Large intestine (tissue), 12 donors: ENCODE data around the gene NBEA. TPM values are rescaled to one million over a fixed set of nuclear protein-coding genes. Genes with fewer than 3 reads are reported as not detected.

Source experiments
- DNase-seq, 2 donors: peaks; one replicate each; pipeline versions ENCODE4 v3.0.0 to v3.0.0-alpha.2; 2013
- H3K27ac ChIP-seq: one replicate; pipeline ENCODE4 v1.5.1; 2013; ENCODE audit warnings: low read length
- H3K27me3 ChIP-seq: 2 replicates; pipeline ENCODE4 v1.6.1; 2013; ENCODE audit warnings: low read length; ENCODE audit not compliant: control insufficient read depth, insufficient read depth
- H3K36me3 ChIP-seq: 2 replicates; pipeline ENCODE4 v1.6.1; 2013; ENCODE audit warnings: low read length; ENCODE audit not compliant: control insufficient read depth, insufficient read depth
- H3K4me1 ChIP-seq: one replicate; pipeline ENCODE4 v1.6.1; 2013; ENCODE audit warnings: low read length; ENCODE audit not compliant: control insufficient read depth, insufficient read depth
- H3K4me3 ChIP-seq: one replicate; pipeline ENCODE4 v1.5.1; 2013; ENCODE audit warnings: low read length
- H3K9me3 ChIP-seq: one replicate; pipeline ENCODE4 v1.6.1; 2013; ENCODE audit warnings: mild to moderate bottlenecking, low read depth, low read length, moderate library complexity; ENCODE audit not compliant: control insufficient read depth
- WGBS: methylation state at CpG from one replicate; pipeline ENCODE4 v1.1.5; 2013; ENCODE audit warnings: low lambda C conversion rate; ENCODE audit not compliant: insufficient coverage; 5-methylcytosine and 5-hydroxymethylcytosine counted together
- long read RNA-seq, 11 donors: transcript quantifications; one replicate each; lab custom pipeline, GENCODE V29; 2026
- polyA plus RNA-seq: library from polyadenylated mRNA; unstranded; fragments of 120-200 nt; gene quantifications from one replicate; pipeline ENCODE4 v1.2.1, GENCODE V29; 2013

NBEA gene, protein sequence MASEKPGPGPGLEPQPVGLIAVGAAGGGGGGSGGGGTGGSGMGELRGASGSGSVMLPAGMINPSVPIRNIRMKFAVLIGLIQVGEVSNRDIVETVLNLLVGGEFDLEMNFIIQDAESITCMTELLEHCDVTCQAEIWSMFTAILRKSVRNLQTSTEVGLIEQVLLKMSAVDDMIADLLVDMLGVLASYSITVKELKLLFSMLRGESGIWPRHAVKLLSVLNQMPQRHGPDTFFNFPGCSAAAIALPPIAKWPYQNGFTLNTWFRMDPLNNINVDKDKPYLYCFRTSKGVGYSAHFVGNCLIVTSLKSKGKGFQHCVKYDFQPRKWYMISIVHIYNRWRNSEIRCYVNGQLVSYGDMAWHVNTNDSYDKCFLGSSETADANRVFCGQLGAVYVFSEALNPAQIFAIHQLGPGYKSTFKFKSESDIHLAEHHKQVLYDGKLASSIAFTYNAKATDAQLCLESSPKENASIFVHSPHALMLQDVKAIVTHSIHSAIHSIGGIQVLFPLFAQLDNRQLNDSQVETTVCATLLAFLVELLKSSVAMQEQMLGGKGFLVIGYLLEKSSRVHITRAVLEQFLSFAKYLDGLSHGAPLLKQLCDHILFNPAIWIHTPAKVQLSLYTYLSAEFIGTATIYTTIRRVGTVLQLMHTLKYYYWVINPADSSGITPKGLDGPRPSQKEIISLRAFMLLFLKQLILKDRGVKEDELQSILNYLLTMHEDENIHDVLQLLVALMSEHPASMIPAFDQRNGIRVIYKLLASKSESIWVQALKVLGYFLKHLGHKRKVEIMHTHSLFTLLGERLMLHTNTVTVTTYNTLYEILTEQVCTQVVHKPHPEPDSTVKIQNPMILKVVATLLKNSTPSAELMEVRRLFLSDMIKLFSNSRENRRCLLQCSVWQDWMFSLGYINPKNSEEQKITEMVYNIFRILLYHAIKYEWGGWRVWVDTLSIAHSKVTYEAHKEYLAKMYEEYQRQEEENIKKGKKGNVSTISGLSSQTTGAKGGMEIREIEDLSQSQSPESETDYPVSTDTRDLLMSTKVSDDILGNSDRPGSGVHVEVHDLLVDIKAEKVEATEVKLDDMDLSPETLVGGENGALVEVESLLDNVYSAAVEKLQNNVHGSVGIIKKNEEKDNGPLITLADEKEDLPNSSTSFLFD (N-terminal part only)
- polyA plus RNA-seq: 8.7 TPM
- long read RNA-seq, donor 1: 0 reads
- long read RNA-seq, donor 2: 0 reads
- long read RNA-seq, donor 3: 0 reads
- long read RNA-seq, donor 4: 0 reads
- long read RNA-seq, donor 5: 0 reads
- long read RNA-seq, donor 6: 0 reads
- long read RNA-seq, donor 7, full-length matches to known transcripts: 1 of 1 reads
- long read RNA-seq, donor 7, partial matches to known transcripts: 0 of 1 reads
- long read RNA-seq, donor 7, other reads (novel, unspliced or antisense): 0 of 1 reads
- long read RNA-seq, donor 8: 0 reads
- long read RNA-seq, donor 9: 0 reads
- long read RNA-seq, donor 10, partial matches to known transcripts: 0 of 1 reads
- long read RNA-seq, donor 10, other reads (novel, unspliced or antisense): 0 of 1 reads
- long read RNA-seq, donor 11, full-length matches to known transcripts: 1 of 1 reads
- long read RNA-seq, donor 11, partial matches to known transcripts: 0 of 1 reads
- long read RNA-seq, donor 11, other reads (novel, unspliced or antisense): 0 of 1 reads

DNA sequence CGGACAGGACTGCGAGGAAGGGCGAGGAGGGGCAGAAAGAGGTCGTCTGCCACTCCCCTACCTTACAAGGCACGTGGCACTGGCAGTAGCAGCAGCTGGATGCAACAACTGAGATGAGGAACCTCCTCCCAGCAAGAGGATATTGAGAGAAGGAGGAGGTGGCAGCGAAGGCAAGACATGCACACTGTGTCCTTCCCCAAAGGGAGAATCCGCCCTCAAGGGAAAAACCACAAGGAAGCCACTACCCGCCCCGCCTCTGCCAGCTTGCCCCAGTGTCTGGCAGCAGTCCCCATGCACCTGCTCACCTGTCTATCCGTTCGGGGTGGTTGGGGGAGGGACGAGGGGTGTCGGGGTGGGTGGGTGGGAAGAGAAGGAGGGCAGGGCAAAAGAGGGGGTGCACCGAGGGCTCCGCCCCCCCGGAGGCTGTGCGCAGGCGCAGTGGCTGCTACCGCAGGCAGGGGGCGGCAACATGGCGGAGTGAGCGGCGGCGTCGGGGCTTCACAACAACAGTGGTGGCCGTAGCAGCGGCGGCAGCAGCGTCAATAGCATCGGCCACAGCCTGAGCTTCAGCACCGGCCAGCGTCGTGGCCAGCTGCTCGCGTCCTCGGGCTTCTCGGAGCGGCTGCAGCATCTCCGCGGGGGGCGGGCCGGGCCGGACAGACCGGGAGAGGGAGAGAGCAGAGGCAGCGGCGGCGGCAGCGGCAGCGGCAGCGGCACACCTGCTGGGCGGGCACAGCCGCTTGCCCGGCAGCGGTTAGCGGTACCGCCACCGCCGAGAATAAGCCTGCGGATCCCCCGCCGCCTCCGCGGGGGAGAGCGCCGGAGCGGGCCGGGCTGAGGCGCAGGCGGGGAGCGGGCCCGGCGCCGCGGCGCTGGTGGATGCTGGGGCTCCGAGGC is at the start of gene NBEA:
TSS of gene NBEA (plus strand) at position 436 of the 897 bp plus-strand sequence. CDS start 551 bp downstream, outside the sequence.
- no peaks in the 10 kb centered on the region for H3K9me3 ChIP-seq
- peaks cover 22% of the 10 kb centered on the region for H3K27me3 ChIP-seq
- no CpG with 5 or more reads among the region's 76 CpGs for WGBS
- no peaks in the 10 kb centered on the region for H3K36me3 ChIP-seq
- H3K27ac ChIP-seq: no peak within 1 kb of the TSS
- peak within 1 kb of the TSS; percentile 69 for H3K4me3 ChIP-seq
- DNase-seq: peak; percentile 77 to 80
- peaks cover 5% of the 10 kb centered on the region for H3K4me1 ChIP-seq

DNA sequence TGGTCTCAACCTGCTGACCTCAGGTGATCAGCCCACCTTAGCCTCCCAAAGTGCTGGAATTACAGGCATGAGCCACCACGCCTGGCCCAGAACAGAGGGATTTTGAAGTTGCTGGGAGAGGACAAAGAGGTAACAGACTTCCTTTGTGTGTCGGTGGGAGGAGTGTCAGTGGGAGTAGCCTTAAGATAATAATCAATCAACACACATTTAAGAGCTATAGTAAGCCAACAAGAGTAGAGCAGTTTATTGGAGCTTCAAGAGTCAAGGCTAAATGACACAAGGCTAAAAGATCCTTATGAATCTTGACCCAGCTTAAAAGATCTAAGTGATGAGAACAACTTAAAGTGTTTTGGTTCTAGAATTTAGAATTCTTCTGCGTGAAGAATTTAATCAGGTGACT is 47.3 kb upstream of the NBEA start:
- Histone ChIP-seq H3K4me3 (no peak overlapping the region), H3K9me3 (no peaks in the 10 kb centered on the region), H3K27ac (no peak overlapping the region), H3K4me1 (no peaks in the 10 kb centered on the region), H3K27me3 (no peaks in the 10 kb centered on the region), H3K36me3 (no peaks in the 10 kb centered on the region)
- DNase-seq: no peak
- no CpG with 5 or more reads among the region's 3 CpGs for WGBS

DNA sequence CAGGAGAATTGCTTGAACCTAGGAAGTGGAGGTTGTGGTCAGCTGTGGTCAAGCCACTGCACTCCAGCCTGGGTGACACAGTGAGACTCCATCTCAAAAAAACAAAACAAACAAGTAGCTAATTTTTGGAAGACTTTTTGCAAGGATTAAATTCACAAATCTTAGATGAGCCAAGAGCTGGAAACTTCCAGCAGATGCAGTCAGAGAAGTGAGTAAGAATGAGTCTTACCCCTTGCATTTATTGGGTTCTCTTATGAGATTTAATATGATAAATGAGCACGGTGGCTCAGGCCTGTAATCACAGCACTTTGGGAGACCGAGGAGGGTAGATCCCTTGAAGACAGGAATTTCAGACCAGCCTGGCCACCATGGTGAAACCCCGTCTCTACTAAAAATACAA is 44.9 kb upstream of the NBEA start:
- Histone ChIP-seq H3K9me3 (no peaks in the 10 kb centered on the region), H3K4me1 (no peaks in the 10 kb centered on the region), H3K36me3 (no peaks in the 10 kb centered on the region), H3K4me3 (no peak overlapping the region), H3K27ac (no peak overlapping the region), H3K27me3 (no peaks in the 10 kb centered on the region)
- no peak for DNase-seq
- whole genome bisulfite sequencing: no CpG with 5 or more reads among the region's 3 CpGs

DNA sequence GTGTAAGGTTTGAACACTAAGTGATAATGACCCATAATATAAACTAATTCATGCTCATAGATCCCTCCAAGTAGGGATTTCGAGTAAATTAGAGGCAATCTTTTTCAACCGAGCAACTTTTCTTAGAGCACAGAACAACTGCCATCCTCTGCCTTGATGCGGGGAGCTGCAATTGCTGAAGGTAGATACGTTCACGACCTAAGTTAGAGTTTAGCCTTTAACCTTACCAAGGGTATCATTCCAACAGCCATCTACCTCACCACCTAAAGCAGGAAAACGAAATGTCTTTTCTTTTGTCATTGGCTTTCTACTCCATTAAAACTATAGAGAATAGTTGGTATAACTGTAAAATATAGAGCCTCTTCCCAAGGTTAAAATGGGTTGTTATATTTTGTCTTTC is 42.2 kb upstream of the NBEA start:
- no peak overlapping the region for H3K4me3 ChIP-seq
- H3K27me3 ChIP-seq: no peaks in the 10 kb centered on the region
- DNase-seq: no peak
- no peaks in the 10 kb centered on the region for H3K36me3 ChIP-seq
- H3K9me3 ChIP-seq: no peaks in the 10 kb centered on the region
- no peak overlapping the region for H3K27ac ChIP-seq
- 40% methylated on average over 1 of the region's 6 CpGs for whole genome bisulfite sequencing
- H3K4me1 ChIP-seq: no peaks in the 10 kb centered on the region

DNA sequence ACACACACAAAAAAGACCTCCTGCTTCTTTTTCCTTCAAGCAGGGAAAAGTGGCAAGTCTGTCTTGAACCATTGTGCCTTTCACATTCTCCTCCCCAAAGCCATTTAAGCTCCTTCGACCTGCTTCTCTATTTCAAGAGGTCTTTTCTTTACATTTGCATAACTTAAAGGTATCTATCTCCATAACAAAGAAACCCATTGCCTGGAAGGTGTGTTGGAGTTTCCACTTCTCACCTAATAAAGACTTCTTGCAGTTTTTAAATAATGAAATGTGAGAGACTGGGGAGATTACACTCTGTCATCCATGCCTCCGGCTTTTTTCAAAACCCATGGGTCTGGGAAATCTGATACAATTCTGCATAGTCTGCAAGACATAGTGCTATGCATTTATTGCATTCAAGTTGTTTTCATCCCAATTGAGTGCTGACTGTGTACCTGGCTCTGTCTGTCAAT is 41.8 kb upstream of the NBEA start:
- no peaks in the 10 kb centered on the region for H3K9me3 ChIP-seq
- DNase-seq: no peak
- WGBS: 50% methylated on average over 1 of the region's 2 CpGs

DNA sequence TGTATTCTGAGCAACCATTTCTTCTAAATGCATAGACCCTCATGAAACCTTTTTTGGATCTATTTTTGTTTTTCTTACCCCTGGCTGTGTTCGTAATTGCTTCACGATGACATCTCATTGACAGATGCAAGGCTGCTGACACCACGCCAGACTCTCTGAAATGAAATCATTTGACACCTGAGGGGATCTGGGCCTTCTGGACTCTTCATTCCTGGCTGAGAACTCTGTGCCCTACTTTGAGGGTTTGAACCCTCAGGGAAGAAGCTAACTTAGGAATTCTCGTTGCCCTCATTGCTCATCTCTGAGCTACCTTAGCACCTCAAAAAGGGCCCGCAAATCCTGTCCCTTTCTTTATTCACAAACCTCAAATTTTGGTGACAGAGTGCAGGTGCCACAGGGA is 40.5 kb upstream of the NBEA start:
- Histone ChIP-seq H3K27me3 (no peaks in the 10 kb centered on the region), H3K36me3 (no peaks in the 10 kb centered on the region), H3K27ac (no peak overlapping the region), H3K4me3 (no peak overlapping the region), H3K9me3 (no peaks in the 10 kb centered on the region), H3K4me1 (no peaks in the 10 kb centered on the region)
- DNase-seq: no peak
- WGBS: 76% methylated on average over 2 of the region's 5 CpGs

More for the DNA sequence above, 41.8 kb upstream of the NBEA start:
- Histone ChIP-seq H3K27ac (no peak overlapping the region), H3K27me3 (no peaks in the 10 kb centered on the region), H3K4me1 (no peaks in the 10 kb centered on the region), H3K36me3 (no peaks in the 10 kb centered on the region), H3K4me3 (no peak overlapping the region)

DNA sequence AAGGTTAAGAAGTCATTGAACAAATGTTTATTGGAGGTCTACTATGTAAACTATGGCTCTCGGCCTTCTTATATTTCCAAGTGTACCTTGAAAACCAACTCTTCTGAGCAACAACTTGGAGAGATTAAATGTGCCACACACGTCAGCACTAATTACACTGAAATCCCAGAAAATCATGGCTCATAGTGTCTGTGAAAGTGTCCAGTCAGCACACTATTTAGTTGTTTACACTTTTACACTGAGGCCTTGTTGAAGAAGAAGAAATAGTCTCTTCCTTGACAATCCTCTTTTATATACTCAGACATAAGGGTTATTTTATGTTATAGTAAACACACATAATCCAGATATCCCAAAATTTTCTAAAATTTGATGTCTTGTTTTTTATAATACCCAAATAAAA is 30.9 kb upstream of the NBEA start:
- H3K4me1 ChIP-seq: no peaks in the 10 kb centered on the region
- H3K9me3 ChIP-seq: no peaks in the 10 kb centered on the region
- no peak overlapping the region for H3K27ac ChIP-seq
- H3K4me3 ChIP-seq: no peak overlapping the region
- no peaks in the 10 kb centered on the region for H3K36me3 ChIP-seq
- 100% methylated on average over 1 of the region's 2 CpGs for WGBS
- peaks cover 3% of the 10 kb centered on the region for H3K27me3 ChIP-seq
- DNase-seq: no peak

DNA sequence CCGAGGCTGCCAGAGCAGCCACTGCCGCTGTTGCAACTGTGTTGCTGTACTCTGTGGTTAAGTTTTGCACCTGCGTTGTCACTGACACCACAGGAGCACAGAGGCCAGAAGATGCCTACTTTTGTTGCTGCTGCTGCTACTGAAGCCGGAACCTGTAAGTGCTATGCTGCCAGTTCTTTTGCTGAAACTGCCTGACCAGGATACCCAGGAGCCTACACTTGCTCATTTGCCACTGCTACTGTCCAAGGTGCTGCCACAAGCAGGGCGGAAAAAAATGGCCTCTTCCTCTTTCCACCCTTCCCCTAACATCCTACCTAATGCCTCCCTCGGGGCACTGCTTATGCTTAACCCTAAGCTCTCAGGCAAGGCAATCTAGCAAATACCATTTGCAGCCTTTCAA is 29.0 kb upstream of the NBEA start:
- H3K36me3 ChIP-seq: no peaks in the 10 kb centered on the region
- peaks cover 3% of the 10 kb centered on the region for H3K27me3 ChIP-seq
- H3K27ac ChIP-seq: no peak overlapping the region
- WGBS: 80% methylated on average over 1 of the region's 6 CpGs
- H3K4me3 ChIP-seq: no peak overlapping the region
- no peaks in the 10 kb centered on the region for H3K9me3 ChIP-seq
- DNase-seq: no peak
- no peaks in the 10 kb centered on the region for H3K4me1 ChIP-seq

DNA sequence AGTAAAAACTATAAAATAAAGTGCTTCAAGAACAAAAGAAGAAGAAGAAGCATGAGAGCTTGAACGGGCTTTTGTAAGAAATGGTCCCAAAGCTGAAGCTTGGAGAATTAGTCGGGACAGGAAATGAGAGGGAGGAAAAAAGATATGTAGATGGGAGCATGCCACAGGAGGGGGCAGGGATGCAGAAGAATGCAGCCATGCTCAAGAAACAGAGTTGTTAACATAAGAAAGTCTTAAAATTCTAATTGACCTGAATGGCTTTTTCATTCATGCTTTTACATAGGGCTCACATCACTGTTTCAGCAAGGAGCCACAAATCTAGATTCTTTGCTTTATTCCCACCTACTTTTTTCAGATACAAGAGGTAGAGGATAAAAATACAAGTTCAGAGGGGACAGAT is 27.7 kb upstream of the NBEA start:
- no peak for DNase-seq
- Histone ChIP-seq H3K4me3 (no peak overlapping the region), H3K27ac (no peak overlapping the region), H3K27me3 (peaks cover 3% of the 10 kb centered on the region), H3K36me3 (no peaks in the 10 kb centered on the region), H3K4me1 (no peaks in the 10 kb centered on the region), H3K9me3 (no peaks in the 10 kb centered on the region)
- 21% methylated on average over 2 of the region's 2 CpGs for WGBS
